ENCODE results near the gene EGLN3.
"Not testable (repeated sequence)": the region's sequence is repeated elsewhere in the genome, so short reads cannot be mapped to it uniquely, and the experiment has no call there.

The EGLN3 gene

DNA sequence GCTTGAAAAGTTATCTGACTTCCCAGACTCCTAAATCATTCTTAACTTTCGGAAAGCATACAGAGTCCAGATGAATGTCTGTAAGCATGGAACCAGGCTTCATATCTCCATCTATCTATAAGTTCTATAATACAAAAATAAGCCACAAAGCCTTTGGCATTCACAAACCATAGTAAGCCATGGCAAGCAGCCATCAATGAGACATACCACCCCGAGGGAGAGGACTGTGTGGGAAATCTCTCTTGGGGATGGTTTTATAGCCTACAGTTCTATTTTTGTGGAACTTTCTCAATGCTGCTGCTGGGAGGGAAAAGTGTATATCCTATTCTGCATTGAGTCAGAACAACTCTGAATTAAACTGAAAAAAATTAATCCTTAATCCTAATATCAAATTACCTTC lies 20.4 kb downstream of the EGLN3 start:
- TF ChIP-seq, protein P1, sequence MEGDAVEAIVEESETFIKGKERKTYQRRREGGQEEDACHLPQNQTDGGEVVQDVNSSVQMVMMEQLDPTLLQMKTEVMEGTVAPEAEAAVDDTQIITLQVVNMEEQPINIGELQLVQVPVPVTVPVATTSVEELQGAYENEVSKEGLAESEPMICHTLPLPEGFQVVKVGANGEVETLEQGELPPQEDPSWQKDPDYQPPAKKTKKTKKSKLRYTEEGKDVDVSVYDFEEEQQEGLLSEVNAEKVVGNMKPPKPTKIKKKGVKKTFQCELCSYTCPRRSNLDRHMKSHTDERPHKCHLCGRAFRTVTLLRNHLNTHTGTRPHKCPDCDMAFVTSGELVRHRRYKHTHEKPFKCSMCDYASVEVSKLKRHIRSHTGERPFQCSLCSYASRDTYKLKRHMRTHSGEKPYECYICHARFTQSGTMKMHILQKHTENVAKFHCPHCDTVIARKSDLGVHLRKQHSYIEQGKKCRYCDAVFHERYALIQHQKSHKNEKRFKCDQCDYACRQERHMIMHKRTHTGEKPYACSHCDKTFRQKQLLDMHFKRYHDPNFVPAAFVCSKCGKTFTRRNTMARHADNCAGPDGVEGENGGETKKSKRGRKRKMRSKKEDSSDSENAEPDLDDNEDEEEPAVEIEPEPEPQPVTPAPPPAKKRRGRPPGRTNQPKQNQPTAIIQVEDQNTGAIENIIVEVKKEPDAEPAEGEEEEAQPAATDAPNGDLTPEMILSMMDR (IDR thresholded peaks at IDR 0.05; ENCODE audit: low read depth, low read length) = no peak

DNA sequence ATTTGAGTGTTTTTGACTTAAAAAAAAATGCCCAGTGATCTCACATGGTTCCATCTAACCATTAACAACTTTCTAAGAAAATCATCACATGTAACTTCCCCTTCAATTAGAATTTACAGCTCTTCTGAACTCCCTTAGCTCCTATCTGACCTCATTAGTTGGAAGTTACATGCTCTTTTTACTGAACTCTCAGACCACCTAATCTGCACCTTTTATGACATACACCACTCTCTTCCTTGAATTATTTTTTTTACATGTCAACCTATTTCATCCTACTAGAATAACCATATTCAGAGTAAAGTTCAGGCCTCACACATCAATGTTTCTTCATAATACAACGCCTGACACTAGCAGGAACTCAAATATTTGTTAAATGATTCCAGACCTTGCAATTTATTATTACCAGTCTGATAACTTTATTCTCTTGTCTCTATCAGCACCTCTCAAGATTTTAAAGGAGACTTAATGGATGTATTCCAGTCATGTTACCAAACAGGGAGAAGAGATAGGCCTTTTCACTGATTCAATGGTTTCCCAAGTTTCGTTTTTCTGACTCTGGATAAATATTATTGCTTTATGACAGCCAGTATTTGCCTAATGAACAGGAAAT lies 21.0 kb downstream of the EGLN3 start:
- TF ChIP-seq, protein P1 (IDR thresholded peaks at IDR 0.05; ENCODE audit: low read depth, low read length) = no peak
- no peak overlapping the region for H3K4me3 ChIP-seq (ENCODE audit: low read depth, low read length)

More for the DNA sequence above, 20.4 kb downstream of the EGLN3 start:
- H3K4me3 ChIP-seq (ENCODE audit: low read depth, low read length) = no peak overlapping the region

DNA sequence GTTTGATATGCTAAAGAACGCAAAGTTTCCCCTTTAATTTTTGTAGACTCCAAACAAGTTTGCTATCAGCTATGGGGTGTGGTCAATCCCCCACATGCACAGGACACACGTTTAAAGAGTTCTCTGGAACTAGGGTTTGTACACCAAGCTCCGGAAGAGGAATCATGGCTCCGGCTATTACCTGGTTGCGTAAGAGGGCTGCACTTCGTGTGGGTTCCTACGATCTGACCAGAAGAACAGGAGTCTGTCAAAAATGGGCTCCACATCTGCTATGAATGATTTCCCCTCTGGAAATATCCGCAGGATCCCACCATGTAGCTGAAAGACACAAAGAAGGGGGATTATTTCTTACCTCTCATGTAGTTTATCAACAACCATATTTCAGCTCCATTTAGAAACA lies 22.0 kb downstream of the EGLN3 start:
- no peak overlapping the region for H3K4me3 ChIP-seq (ENCODE audit: low read depth, low read length)
- TF ChIP-seq, protein P1 (IDR thresholded peaks at IDR 0.05; ENCODE audit: low read depth, low read length) = no peak

DNA sequence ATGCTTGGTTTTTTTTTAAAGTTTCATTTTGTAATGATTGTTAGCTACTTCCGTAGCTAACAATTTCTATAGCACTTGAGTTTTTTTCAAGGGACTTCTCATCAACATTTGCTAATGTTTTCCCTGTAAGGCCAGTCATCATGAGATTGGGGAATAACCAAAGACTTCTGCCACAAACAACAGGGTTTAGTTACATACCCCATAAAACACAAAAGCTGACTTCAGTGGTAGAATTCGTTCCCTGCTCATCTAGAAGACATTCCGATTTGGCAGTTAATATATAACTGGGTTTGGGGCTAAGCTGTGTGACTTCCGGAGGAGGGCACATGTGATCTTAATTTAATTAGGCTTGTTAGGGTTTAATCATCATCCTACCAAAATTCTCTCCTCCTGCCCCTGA lies 22.9 kb downstream of the EGLN3 start:
- TF ChIP-seq, protein P1 (IDR thresholded peaks at IDR 0.05; ENCODE audit: low read depth, low read length) = no peak

DNA sequence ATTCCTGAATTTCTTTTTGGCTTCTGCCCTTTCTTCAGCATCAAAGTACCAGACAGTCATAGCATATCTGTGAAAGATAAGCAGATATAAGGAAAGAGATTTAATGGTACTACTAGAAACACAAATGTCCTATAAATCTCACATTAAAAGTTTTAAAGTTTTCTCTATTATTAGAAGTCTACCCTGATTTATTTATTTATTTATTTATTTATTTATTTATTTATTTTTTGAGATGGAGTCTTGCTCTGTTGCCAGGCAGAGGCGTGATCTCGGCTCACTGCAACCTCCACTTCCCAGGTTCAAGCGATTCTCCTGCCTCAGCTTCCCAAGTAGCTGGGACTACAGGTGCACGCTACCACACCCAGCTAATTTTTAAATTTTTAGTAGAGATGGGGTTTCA lies 23.9 kb downstream of the EGLN3 start:
- not testable (repeated sequence) for H3K4me3 ChIP-seq (ENCODE audit: low read depth, low read length)

More for the DNA sequence above, 22.9 kb downstream of the EGLN3 start:
- H3K4me3 ChIP-seq (ENCODE audit: low read depth, low read length) = no peak overlapping the region

DNA sequence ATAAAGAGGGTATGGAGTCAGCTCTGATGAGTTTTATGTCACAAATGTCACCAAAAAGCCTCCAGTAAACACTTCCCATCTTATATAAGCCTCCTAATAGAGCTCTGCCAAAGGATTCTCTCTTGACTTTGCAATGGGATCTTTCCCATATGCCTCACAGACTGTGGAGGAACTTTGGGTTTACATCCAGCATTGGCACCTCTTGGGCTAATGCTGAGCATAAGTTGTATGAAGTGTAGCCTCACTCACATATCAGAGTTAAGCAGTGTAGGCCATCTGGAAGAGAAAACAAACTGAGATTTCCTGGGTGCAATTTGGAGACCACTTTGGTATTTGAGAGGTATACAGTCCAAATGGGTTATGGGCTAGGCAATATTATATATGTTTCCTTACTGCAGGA lies 24.9 kb downstream of the EGLN3 start:
- H3K4me3 ChIP-seq (ENCODE audit: low read depth, low read length) = no peak overlapping the region
- TF ChIP-seq, protein P1 (IDR thresholded peaks at IDR 0.05; ENCODE audit: low read depth, low read length) = no peak

DNA sequence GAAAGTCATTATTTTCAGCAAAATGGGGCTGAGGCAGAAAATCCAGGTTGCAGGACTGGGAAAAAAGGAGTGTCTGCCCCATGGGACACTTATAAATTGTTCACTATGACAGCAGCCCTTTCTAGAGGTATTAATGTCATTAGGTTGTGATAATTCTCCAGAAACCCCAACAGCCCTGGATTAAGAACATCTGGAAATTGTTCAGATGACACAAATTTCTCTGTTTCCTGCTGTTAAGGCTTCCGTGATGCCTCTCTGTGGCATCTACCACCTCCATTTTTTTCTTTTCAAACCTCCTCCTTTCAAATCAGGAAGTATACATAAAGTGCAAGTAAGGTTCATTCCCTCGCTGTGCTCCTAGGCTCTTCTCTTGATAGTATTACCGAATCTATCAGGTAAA lies 25.6 kb downstream of the EGLN3 start:
- no peak overlapping the region for H3K4me3 ChIP-seq (ENCODE audit: low read depth, low read length)
- TF ChIP-seq, protein P1 (IDR thresholded peaks at IDR 0.05; ENCODE audit: low read depth, low read length) = no peak

DNA sequence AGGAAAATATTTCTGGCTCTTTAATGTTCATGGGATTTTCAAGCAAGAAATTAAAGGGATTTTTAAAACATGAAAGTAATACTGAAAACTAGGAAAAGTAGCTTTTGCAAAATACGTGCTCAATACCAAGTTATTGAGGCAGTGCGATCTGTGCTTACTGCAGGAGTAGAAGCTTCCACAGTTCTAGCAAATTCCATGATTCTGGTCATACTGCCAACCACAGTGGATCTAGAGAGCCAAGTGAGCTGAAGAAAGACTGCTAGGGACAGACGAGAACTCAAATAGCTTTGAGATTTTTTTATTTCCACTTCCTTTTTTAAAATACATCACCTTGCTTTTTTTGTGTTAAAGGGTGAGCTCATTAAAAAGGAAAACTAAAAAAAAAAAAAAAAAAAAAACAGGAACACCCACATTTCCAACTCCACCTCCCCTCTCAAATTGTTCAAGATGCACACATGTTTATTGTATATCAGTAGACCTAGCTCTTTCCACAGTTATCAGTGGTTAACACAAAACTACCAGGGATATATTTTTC lies 26.2 kb downstream of the EGLN3 start:
- H3K4me3 ChIP-seq (ENCODE audit: low read depth, low read length) = no peak overlapping the region
- TF ChIP-seq, protein P1 (IDR thresholded peaks at IDR 0.05; ENCODE audit: low read depth, low read length) = no peak
